ENCODE data around the gene OIT3. TPM values are rescaled to one million over a fixed set of nuclear protein-coding genes. Genes with fewer than 3 reads are reported as not detected.

OIT3 gene
- polyA plus RNA-seq, 1 experiment: not detected

GRCh38 chr10:72946963-72947362, 53.4 kb downstream of the OIT3 start:
- POLR2A ChIA-PET: interaction anchor here (0.5 to 0.7 kb wide), 2 partner anchors 78 to 1628 kb away, joined by 3 to 4 read pairs; partner anchors contain the start of gene SLC29A3
- no peak for DNase-seq (ENCODE audit: low read depth, low spot score)
- Histone ChIP-seq H3K27ac (ENCODE audit: low read depth, low read length) (no peak overlapping the region), H3K4me3 (ENCODE audit: low read depth, low read length) (no peak overlapping the region), H3K9me3 (ENCODE audit: control insufficient read depth, insufficient read depth, low read length) (no peaks in the 10 kb centered on the region), H3K27me3 (ENCODE audit: control insufficient read depth, insufficient read depth, low read length) (peaks cover 16% of the 10 kb centered on the region)
- no peak for TF ChIP-seq CTCF (IDR thresholded peaks at IDR 0.05; ENCODE audit: low read depth, low read length)
- CTCF ChIA-PET: no interaction called here

- ChIA-PET POLR2A (no interaction called here), CTCF (no interaction called here)
- H3K27me3 ChIP-seq (ENCODE audit: control insufficient read depth, insufficient read depth, low read length): peaks cover 18% of the 10 kb centered on the region
- no peak overlapping the region for H3K4me3 ChIP-seq (ENCODE audit: low read depth, low read length)
- H3K9me3 ChIP-seq (ENCODE audit: control insufficient read depth, insufficient read depth, low read length): no peaks in the 10 kb centered on the region
- no peak overlapping the region for H3K27ac ChIP-seq (ENCODE audit: low read depth, low read length)
- DNase-seq (ENCODE audit: low read depth, low spot score): no peak
- no peak for TF ChIP-seq CTCF (IDR thresholded peaks at IDR 0.05; ENCODE audit: low read depth, low read length)
Observed at GRCh38 chr10:72948762-72949161, 55.2 kb downstream of the OIT3 start.

GRCh38 chr10:72951760-72952159, 58.2 kb downstream of the OIT3 start:
- Histone ChIP-seq H3K4me3 (ENCODE audit: low read depth, low read length) (no peak overlapping the region), H3K27me3 (ENCODE audit: control insufficient read depth, insufficient read depth, low read length) (peaks cover 13% of the 10 kb centered on the region), H3K27ac (ENCODE audit: low read depth, low read length) (no peak overlapping the region), H3K9me3 (ENCODE audit: control insufficient read depth, insufficient read depth, low read length) (no peaks in the 10 kb centered on the region)
- no peak for TF ChIP-seq CTCF (IDR thresholded peaks at IDR 0.05; ENCODE audit: low read depth, low read length)
- DNase-seq (ENCODE audit: low read depth, low spot score): no peak
- CTCF ChIA-PET: no interaction called here
- POLR2A ChIA-PET: no interaction called here

GRCh38 chr10:72952189-72952588, 58.6 kb downstream of the OIT3 start:
- Histone ChIP-seq H3K9me3 (ENCODE audit: control insufficient read depth, insufficient read depth, low read length) (no peaks in the 10 kb centered on the region), H3K27me3 (ENCODE audit: control insufficient read depth, insufficient read depth, low read length) (peaks cover 13% of the 10 kb centered on the region), H3K27ac (ENCODE audit: low read depth, low read length) (no peak overlapping the region), H3K4me3 (ENCODE audit: low read depth, low read length) (no peak overlapping the region)
- no peak for TF ChIP-seq CTCF (IDR thresholded peaks at IDR 0.05; ENCODE audit: low read depth, low read length)
- no peak for DNase-seq (ENCODE audit: low read depth, low spot score)
- ChIA-PET POLR2A (no interaction called here), CTCF (no interaction called here)

GRCh38 chr10:72952642-72953158, 59.2 kb downstream of the OIT3 start:
- Histone ChIP-seq H3K27ac (ENCODE audit: low read depth, low read length) (no peak overlapping the region), H3K4me3 (ENCODE audit: low read depth, low read length) (no peak overlapping the region), H3K9me3 (ENCODE audit: control insufficient read depth, insufficient read depth, low read length) (no peaks in the 10 kb centered on the region), H3K27me3 (ENCODE audit: control insufficient read depth, insufficient read depth, low read length) (peaks cover 11% of the 10 kb centered on the region)
- no peak for DNase-seq (ENCODE audit: low read depth, low spot score)
- POLR2A ChIA-PET: no interaction called here
- no peak for TF ChIP-seq CTCF (IDR thresholded peaks at IDR 0.05; ENCODE audit: low read depth, low read length)
- CTCF ChIA-PET: no interaction called here

Data from AG04450 (cell line).